H1 (cell line): ENCODE results near the gene GALNT9. TPM values are rescaled to one million over a fixed set of nuclear protein-coding genes. Genes with fewer than 3 reads are reported as not detected.

Experiments used
- ATF3 ChIP-seq: IDR thresholded peaks from 2 replicates; pipeline ENCODE4 v1.6.1; 2011; ENCODE audit warnings: low read depth, mild to moderate bottlenecking, low read length; ENCODE audit not compliant: insufficient read depth
- polyA plus RNA-seq, 7 experiments: library from polyadenylated mRNA; depleted of rRNA in 3 of 7; stranded (reverse) in 5 of 7; unstranded in 2 of 7; fragments of >200 nt in 5 of 7; fragments of 200-250 nt in 2 of 7; gene quantifications; 1 replicate in 5 of 7; 2 replicates in 1 of 7; 4 replicates in 1 of 7; pipeline versions ENCODE4 v1.2.1 to v1.2.3, GENCODE V29; 2011 to 2013; ENCODE audit warnings: missing spikeins in 2 of 7, mixed read lengths in 2 of 7
- total RNA-seq: library from RNA; stranded (reverse); fragmentation: NEBNext Ultra II Directional; extraction: Animal tissue kit (Norgen Biotek cat#: 25700); gene quantifications from 2 replicates; pipeline ENCODE4 v1.2.1, GENCODE V29; 2021

The GALNT9 gene
- total and polyA plus RNA-seq, 2 of the 8 experiments (the other 6 are each of a cell fraction or from before 2014, with no cell fraction given), result 2.0 to 3.6 TPM

DNA sequence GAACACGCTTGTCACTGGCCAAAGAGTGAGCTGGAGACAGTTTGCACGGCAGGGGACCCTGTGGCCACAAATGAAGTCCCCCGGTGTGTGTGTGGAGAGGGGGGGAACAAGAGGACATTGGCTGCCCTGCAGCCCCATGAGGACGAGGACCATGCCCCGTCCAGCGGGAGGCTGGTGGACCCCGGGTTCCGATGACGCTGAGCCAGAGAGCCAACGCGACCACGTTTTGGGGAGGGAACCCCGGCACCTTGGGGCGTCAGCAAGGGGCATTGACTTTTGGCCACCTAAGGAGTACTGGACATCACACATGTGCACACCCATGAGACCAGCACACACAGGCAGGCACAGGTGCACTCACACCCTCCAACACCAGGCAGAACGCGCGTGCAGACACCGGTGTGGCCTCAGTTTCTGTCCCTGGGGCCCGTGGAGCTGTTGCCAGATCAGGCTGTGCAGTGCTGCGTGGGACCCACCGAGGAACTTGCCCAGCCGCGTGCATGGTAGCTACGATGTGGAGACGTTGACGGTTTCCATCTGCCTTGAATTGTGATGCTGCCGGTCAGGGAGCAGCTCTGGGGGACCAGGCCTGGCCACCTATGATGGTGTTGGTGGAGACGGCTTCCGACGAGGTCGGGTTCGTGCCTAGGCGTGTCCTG lies 158.6 kb downstream of the GALNT9 start (continued):
- no peak for TF ChIP-seq ATF3
